Activated T-cell treated with anti-CD3 and anti-CD28 coated beads, Interleukin-2, amount 50 U/mL, for 24 hours (primary cell): ENCODE results near the gene LIPJ.

ENCODE experiments used
- DNase-seq: peaks from one replicate; pipeline ENCODE4 v3.0.0-alpha.2; 2020
- H3K27ac Mint-ChIP-seq: 2 replicates; pipeline ENCODE4 v1.8.0; 2020; ENCODE audit warnings: mild to moderate bottlenecking, mixed read lengths
- H3K27me3 Mint-ChIP-seq: 2 replicates; pipeline ENCODE4 v1.8.0; 2020; ENCODE audit warnings: mixed read lengths
- H3K36me3 Mint-ChIP-seq: 2 replicates; pipeline ENCODE4 v1.8.0; 2020; ENCODE audit warnings: low read depth, mixed read lengths
- H3K4me1 Mint-ChIP-seq: 2 replicates; pipeline ENCODE4 v1.8.0; 2020; ENCODE audit warnings: low read depth, mixed read lengths
- H3K4me3 Mint-ChIP-seq: 2 replicates; pipeline ENCODE4 v1.8.0; 2020; ENCODE audit warnings: mild to moderate bottlenecking, moderate library complexity, mixed read lengths
- H3K9me3 Mint-ChIP-seq: 2 replicates; pipeline ENCODE4 v1.8.0; 2020; ENCODE audit warnings: mixed read lengths

The LIPJ gene

DNA sequence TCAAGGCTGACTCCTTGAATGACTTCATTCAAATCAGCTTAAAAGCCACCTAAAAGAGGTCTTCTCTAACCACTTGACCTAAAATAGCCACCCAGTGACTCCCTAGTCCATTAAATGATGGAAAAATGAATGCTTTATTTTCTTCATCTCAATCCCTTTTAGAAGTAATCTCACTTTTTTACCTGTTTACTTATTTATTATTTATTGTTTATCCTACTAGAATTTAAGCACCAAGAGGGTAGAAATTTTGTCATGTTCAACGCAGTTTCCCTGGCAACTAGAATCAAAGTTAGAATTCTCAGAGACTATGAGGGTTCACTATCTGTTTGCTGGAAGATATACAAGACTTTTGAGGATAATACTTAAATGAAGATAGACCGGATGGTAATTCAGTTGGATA lies at the start of gene LIPJ:
LIPJ (plus strand) TSS at position 301 of the 400 bp plus-strand sequence. CDS start 3,926 bp downstream, outside the sequence.
- Mint-ChIP-seq H3K27ac (no peak within 1 kb of the TSS), H3K4me1 (peaks cover 17% of the 10 kb centered on the region), H3K36me3 (no peaks in the 10 kb centered on the region), H3K9me3 (peaks cover 4% of the 10 kb centered on the region), H3K4me3 (no peak within 1 kb of the TSS), H3K27me3 (peaks cover 4% of the 10 kb centered on the region)
- no peak for DNase-seq

DNA sequence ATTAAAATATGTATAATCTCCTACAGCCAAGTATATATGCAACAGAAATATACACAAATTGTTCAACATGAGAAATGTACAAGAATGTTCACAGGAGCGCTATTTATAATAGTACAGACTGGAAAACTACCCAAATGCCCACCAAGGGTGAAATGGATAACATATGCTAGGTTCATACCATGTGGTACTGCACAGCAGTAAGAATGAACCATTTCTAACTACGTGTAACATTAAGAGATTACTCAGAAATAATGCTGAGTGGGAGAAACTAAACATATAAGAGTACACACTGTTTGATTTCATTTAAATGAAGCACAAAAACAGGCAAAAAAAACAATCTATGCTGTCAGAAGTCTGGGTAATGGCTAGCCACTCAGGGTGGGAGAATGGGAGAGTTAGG lies 49.2 kb upstream of the LIPJ start:
- H3K9me3 Mint-ChIP-seq = no peaks in the 10 kb centered on the region
- no peak overlapping the region for H3K27ac Mint-ChIP-seq
- no peak for DNase-seq
- no peaks in the 10 kb centered on the region for H3K36me3 Mint-ChIP-seq
- H3K27me3 Mint-ChIP-seq = no peaks in the 10 kb centered on the region
- no peak overlapping the region for H3K4me3 Mint-ChIP-seq
- H3K4me1 Mint-ChIP-seq = no peaks in the 10 kb centered on the region

GRCh38 chr10:88538048-88538447 lies 48.5 kb upstream of the LIPJ start:
- H3K36me3 Mint-ChIP-seq = no peaks in the 10 kb centered on the region
- no peak overlapping the region for H3K4me3 Mint-ChIP-seq
- H3K27me3 Mint-ChIP-seq = no peaks in the 10 kb centered on the region
- no peaks in the 10 kb centered on the region for H3K4me1 Mint-ChIP-seq
- H3K9me3 Mint-ChIP-seq = no peaks in the 10 kb centered on the region
- DNase-seq = no peak
- H3K27ac Mint-ChIP-seq = no peak overlapping the region

- no peaks in the 10 kb centered on the region for H3K9me3 Mint-ChIP-seq
- H3K36me3 Mint-ChIP-seq = no peaks in the 10 kb centered on the region
- H3K27ac Mint-ChIP-seq = no peak overlapping the region
- DNase-seq = no peak
- H3K4me1 Mint-ChIP-seq = peaks cover 1% of the 10 kb centered on the region
- H3K27me3 Mint-ChIP-seq = no peaks in the 10 kb centered on the region
- no peak overlapping the region for H3K4me3 Mint-ChIP-seq
These were observed 46.2 kb upstream of the LIPJ start for GRCh38 chr10:88540351-88540750.

DNA sequence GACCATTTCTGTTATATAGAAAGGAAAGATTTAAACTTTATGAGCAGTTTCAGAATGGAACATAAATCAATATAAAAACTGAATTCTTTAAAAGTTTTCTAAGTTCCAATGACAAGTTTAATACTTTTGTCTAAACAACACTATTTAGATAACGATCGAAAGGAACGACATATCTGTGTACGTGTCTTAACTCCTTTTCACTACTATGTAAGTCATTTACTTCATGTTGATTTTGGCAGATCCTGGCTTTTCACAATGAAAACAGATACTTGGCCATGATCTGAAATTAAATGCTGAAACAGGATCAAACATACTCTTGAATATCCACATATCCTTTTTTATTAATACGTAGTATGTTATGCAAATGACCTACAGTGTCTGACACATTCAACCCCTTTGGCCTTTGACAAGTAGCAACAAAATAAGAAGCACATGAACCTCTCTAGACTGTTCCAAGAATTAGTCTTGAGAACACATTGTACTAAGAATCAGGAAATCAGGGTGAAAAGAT lies 45.4 kb upstream of the LIPJ start:
- Mint-ChIP-seq H3K27ac (no peak overlapping the region), H3K4me3 (no peak overlapping the region), H3K9me3 (no peaks in the 10 kb centered on the region), H3K36me3 (no peaks in the 10 kb centered on the region), H3K27me3 (no peaks in the 10 kb centered on the region), H3K4me1 (peaks cover 1% of the 10 kb centered on the region)
- no peak for DNase-seq

- H3K4me1 Mint-ChIP-seq = peaks cover 1% of the 10 kb centered on the region
- H3K27ac Mint-ChIP-seq = no peak overlapping the region
- no peak for DNase-seq
- no peaks in the 10 kb centered on the region for H3K27me3 Mint-ChIP-seq
- H3K36me3 Mint-ChIP-seq = no peaks in the 10 kb centered on the region
- H3K9me3 Mint-ChIP-seq = no peaks in the 10 kb centered on the region
- no peak overlapping the region for H3K4me3 Mint-ChIP-seq
These were observed 44.0 kb upstream of the LIPJ start for GRCh38 chr10:88542522-88542921.

GRCh38 chr10:88544140-88544870 lies 42.3 kb upstream of the LIPJ start:
- Mint-ChIP-seq H3K4me3 (no peak overlapping the region), H3K36me3 (no peaks in the 10 kb centered on the region), H3K4me1 (peaks cover 1% of the 10 kb centered on the region), H3K9me3 (no peaks in the 10 kb centered on the region), H3K27me3 (no peaks in the 10 kb centered on the region), H3K27ac (no peak overlapping the region)
- no peak for DNase-seq

DNA sequence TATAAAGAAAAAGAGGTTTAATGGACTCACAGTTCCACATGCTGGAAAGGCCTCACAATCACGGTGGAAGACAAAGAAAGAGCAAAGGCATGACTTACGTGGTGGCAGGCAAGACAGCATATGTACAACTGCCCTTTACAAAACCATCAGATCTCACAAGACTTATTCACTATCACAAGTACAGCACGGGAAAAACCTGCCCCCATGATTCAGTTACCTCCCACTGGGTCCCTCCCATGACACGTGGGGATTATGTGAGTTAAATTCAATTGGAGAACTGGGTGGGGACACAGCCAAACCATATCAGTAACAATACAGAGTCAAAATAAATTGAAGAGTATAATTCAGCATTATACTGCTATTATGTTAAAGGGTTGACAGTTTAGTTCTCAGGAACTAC lies 41.2 kb upstream of the LIPJ start:
- no peak overlapping the region for H3K27ac Mint-ChIP-seq
- DNase-seq = no peak

DNA sequence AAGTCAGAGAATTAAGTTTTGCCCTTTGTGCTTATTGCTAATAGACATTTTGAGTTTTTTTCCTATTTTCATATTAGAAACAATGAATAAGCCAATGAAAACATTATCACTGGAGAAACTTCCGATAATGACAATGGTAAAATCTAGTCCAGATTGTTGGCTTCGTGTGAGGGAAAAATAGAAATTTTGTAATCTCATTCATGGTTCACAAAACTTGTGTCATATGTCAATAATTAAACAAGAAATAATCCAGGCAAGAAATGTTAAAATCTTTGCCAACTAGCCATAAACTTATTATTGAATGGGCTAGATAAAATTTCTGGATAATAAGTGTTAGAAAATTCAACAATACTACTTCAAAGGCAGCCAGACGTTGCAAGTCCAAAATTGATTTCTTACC lies 40.1 kb upstream of the LIPJ start:
- Mint-ChIP-seq H3K27ac (no peak overlapping the region), H3K9me3 (no peaks in the 10 kb centered on the region)
- DNase-seq = no peak

More for the DNA sequence above, 41.2 kb upstream of the LIPJ start:
- Mint-ChIP-seq H3K4me3 (no peak overlapping the region), H3K36me3 (no peaks in the 10 kb centered on the region), H3K27me3 (no peaks in the 10 kb centered on the region), H3K4me1 (peaks cover 1% of the 10 kb centered on the region), H3K9me3 (no peaks in the 10 kb centered on the region)

DNA sequence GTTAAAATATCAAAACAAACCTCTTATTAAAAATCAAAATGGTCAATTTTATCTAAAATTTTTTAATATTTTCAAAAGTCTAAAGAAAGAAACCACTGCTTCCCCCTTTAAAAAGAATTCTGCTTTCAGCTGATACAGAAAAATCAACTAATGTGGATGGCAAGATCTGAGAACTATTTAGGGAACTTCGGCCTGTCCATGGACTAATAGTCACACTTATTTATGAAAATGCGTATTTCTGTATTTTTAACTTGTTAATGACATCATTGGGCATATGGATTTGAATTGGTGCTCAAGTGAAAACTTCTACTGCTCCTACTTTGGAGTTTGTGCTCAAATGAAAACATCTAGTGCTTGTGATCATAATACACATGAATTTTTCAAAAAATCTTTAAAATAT lies 35.3 kb upstream of the LIPJ start:
- peaks cover 10% of the 10 kb centered on the region for H3K4me1 Mint-ChIP-seq
- H3K27ac Mint-ChIP-seq = no peak overlapping the region
- H3K36me3 Mint-ChIP-seq = no peaks in the 10 kb centered on the region
- no peak overlapping the region for H3K4me3 Mint-ChIP-seq
- no peaks in the 10 kb centered on the region for H3K27me3 Mint-ChIP-seq
- no peaks in the 10 kb centered on the region for H3K9me3 Mint-ChIP-seq
- no peak for DNase-seq

More for the DNA sequence above, 40.1 kb upstream of the LIPJ start:
- Mint-ChIP-seq H3K27me3 (no peaks in the 10 kb centered on the region), H3K36me3 (no peaks in the 10 kb centered on the region), H3K4me3 (no peak overlapping the region), H3K4me1 (peaks cover 1% of the 10 kb centered on the region)

- H3K27me3 Mint-ChIP-seq = no peaks in the 10 kb centered on the region
- DNase-seq = no peak
- H3K9me3 Mint-ChIP-seq = no peaks in the 10 kb centered on the region
- peaks cover 14% of the 10 kb centered on the region for H3K4me1 Mint-ChIP-seq
- H3K36me3 Mint-ChIP-seq = no peaks in the 10 kb centered on the region
- no peak overlapping the region for H3K4me3 Mint-ChIP-seq
- H3K27ac Mint-ChIP-seq = no peak overlapping the region
These were observed 33.3 kb upstream of the LIPJ start for GRCh38 chr10:88553116-88553752.

DNA sequence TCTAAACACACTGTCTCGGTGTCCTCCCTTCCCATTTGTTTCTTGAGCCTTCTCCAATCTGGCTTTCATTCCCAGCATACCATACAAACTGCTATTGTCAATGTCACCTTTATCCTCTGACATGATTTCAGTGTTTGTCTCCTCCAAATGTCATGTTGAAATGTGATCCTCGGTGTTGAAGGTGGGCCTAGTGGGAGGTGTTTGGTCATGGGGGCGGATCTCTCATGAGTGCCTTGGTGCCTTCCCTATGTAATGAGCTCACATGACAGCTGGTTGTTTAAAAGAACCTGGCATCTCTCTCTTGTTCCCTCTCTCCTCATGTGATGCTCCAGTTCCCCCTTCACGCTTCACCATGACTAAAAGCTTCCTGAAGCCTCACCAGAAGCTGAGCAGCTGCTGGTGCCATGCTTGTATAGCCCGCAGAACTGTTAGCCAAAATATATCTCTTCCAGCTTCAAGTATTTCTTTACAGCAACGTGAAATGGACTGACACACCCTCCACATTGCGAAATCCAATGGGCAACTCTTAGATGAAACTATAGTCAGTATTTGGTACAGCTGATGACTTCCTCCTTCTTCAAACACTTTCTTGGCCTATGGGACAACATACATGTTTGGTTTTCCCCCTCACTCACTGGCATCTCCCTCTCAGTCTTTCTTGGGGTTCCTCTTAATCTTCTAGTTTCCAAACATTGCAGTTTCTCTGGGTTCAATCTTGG lies 31.2 kb upstream of the LIPJ start:
- no peak for DNase-seq
- H3K36me3 Mint-ChIP-seq = no peaks in the 10 kb centered on the region
- H3K27ac Mint-ChIP-seq = no peak overlapping the region
- H3K4me3 Mint-ChIP-seq = no peak overlapping the region
- peaks cover 16% of the 10 kb centered on the region for H3K4me1 Mint-ChIP-seq
- no peaks in the 10 kb centered on the region for H3K27me3 Mint-ChIP-seq
- no peaks in the 10 kb centered on the region for H3K9me3 Mint-ChIP-seq

- Mint-ChIP-seq H3K27me3 (no peaks in the 10 kb centered on the region), H3K27ac (no peak overlapping the region), H3K4me3 (no peak overlapping the region), H3K4me1 (peaks cover 16% of the 10 kb centered on the region), H3K9me3 (no peaks in the 10 kb centered on the region), H3K36me3 (no peaks in the 10 kb centered on the region)
- DNase-seq = no peak
These were observed 29.3 kb upstream of the LIPJ start for GRCh38 chr10:88557256-88557655.

DNA sequence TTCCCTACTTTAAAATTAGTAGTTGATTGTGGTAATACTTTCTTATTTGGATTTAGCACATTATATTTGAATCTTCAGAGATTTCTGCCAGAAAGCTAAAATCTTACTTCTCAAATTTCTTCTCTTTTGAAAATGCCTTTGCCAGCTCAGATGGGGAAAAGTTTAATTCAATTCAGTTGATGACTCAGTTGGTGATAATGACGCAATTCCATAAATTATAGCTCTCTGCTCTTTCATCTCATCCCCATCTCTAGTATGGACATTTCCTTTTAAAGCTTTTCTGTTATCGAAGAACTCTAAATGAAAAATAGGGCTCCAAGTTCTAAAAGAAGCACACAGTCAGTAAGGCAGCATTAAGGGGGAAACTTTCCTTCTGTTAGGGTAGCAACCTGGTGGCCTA lies 28.9 kb upstream of the LIPJ start:
- no peaks in the 10 kb centered on the region for H3K9me3 Mint-ChIP-seq
- no peak for DNase-seq
- H3K36me3 Mint-ChIP-seq = no peaks in the 10 kb centered on the region
- no peak overlapping the region for H3K27ac Mint-ChIP-seq
- no peaks in the 10 kb centered on the region for H3K27me3 Mint-ChIP-seq
- H3K4me3 Mint-ChIP-seq = no peak overlapping the region
- peaks cover 16% of the 10 kb centered on the region for H3K4me1 Mint-ChIP-seq

- no peaks in the 10 kb centered on the region for H3K36me3 Mint-ChIP-seq
- H3K27ac Mint-ChIP-seq = no peak overlapping the region
- H3K9me3 Mint-ChIP-seq = no peaks in the 10 kb centered on the region
These were observed 24.4 kb upstream of the LIPJ start for GRCh38 chr10:88562152-88562551.

More at GRCh38 chr10:88562152-88562551, 24.4 kb upstream of the LIPJ start:
- Mint-ChIP-seq H3K27me3 (peaks cover 2% of the 10 kb centered on the region), H3K4me1 (peaks cover 7% of the 10 kb centered on the region), H3K4me3 (no peak overlapping the region)
- DNase-seq = no peak
